IMR-90 (cell line): ENCODE measurements around the gene TGFBRAP1. TPM values are rescaled to one million over a fixed set of nuclear protein-coding genes. Genes with fewer than 3 reads are reported as not detected.

Experiments used
- ATAC-seq: fragments of 200-7000 bp; cut with Tn5 transposase; 2 replicates; pipeline ENCODE4 v1.9.1; 2020; ENCODE audit warnings: low read depth, mild to moderate bottlenecking, moderate library complexity
- BruUV-seq: library from RNA; stranded (reverse); fragments of 400-500 nt; replicated peaks from 2 replicates; lab custom pipeline; 2021; lab: Mats Ljungman, UMichigan
- CTCF ChIA-PET: fragments of 300-600 bp; formaldehyde crosslinking; extraction: SDS; loops from one replicate; lab custom pipeline; 2021; ENCODE audit warnings: antibody characterized with exemption; lab: Yijun Ruan, JAX
- POLR2A ChIA-PET: fragments of 300-600 bp; sonication (Branson Sonifier 250); formaldehyde crosslinking; loops from one replicate; lab custom pipeline; 2022; ENCODE audit warnings: antibody characterized with exemption; ENCODE audit not compliant: unreplicated experiment; lab: Charles Lee
- DNase-seq: peaks from one replicate; pipeline ENCODE4 v3.0.0; 2013
- H2AFZ ChIP-seq: replicated peaks from 2 replicates; pipeline ENCODE3; 2013; ENCODE audit warnings: low read length, mild to moderate bottlenecking; ENCODE audit not compliant: poor library complexity
- H2AK5ac ChIP-seq: 2 replicates; pipeline ENCODE4 v1.6.1; 2013; ENCODE audit warnings: low read depth, low read length, inconsistent platforms
- H2AK9ac ChIP-seq: replicated peaks from 2 replicates; pipeline ENCODE3; 2013; ENCODE audit warnings: mild to moderate bottlenecking, low read depth, low read length, moderate library complexity; ENCODE audit not compliant: poor library complexity
- H2BK120ac ChIP-seq: 2 replicates; pipeline ENCODE4 v1.6.1; 2013; ENCODE audit warnings: low read depth, low read length, inconsistent platforms
- H2BK15ac ChIP-seq: 3 replicates; pipeline ENCODE4 v1.6.1; 2013; ENCODE audit warnings: low read depth, low read length, inconsistent platforms
- H2BK20ac ChIP-seq: 2 replicates; pipeline ENCODE4 v1.6.1; 2013; ENCODE audit warnings: low read depth, mild to moderate bottlenecking, inconsistent platforms, low read length, moderate library complexity
- H2BK5ac ChIP-seq: 2 replicates; pipeline ENCODE4 v1.6.1; 2013; ENCODE audit warnings: mild to moderate bottlenecking, low read depth, low read length, inconsistent platforms; ENCODE audit not compliant: poor library complexity, severe bottlenecking
- H3K14ac ChIP-seq: replicated peaks from 2 replicates; pipeline ENCODE4 v1.6.1; 2013; ENCODE audit warnings: low read depth, low read length, inconsistent platforms
- H3K18ac ChIP-seq: 2 replicates; pipeline ENCODE4 v1.6.1; 2013; ENCODE audit warnings: low read depth, low read length, control low read depth
- H3K23ac ChIP-seq: 2 replicates; pipeline ENCODE4 v1.6.1; 2013; ENCODE audit warnings: low read depth, low read length, inconsistent platforms
- H3K27ac ChIP-seq: 2 replicates; pipeline ENCODE4 v1.5.1; 2013; ENCODE audit warnings: mild to moderate bottlenecking, control low read depth, low read length; ENCODE audit not compliant: insufficient read depth
- H3K27me3 ChIP-seq: 2 replicates; pipeline ENCODE4 v1.6.1; 2013; ENCODE audit warnings: low read length; ENCODE audit not compliant: control insufficient read depth, insufficient read depth
- H3K36me3 ChIP-seq: 2 replicates; pipeline ENCODE4 v1.6.1; 2013; ENCODE audit warnings: low read length, mixed read lengths; ENCODE audit not compliant: control insufficient read depth, insufficient read depth
- H3K4ac ChIP-seq: 2 replicates; pipeline ENCODE4 v1.6.1; 2013; ENCODE audit warnings: low read depth, low read length, inconsistent platforms
- H3K4me1 ChIP-seq: 2 replicates; pipeline ENCODE4 v1.6.1; 2013; ENCODE audit warnings: low read length, mixed read lengths; ENCODE audit not compliant: control insufficient read depth, insufficient read depth
- H3K4me2 ChIP-seq: 2 replicates; pipeline ENCODE4 v1.6.1; 2013; ENCODE audit warnings: low read depth, mild to moderate bottlenecking, control low read depth, low read length, moderate library complexity
- H3K4me3 ChIP-seq: 2 replicates; pipeline ENCODE4 v1.5.1; 2013; ENCODE audit warnings: low read depth, mild to moderate bottlenecking, control low read depth, low read length, moderate library complexity; ENCODE audit not compliant: insufficient read depth
- H3K56ac ChIP-seq: 2 replicates; pipeline ENCODE4 v1.6.1; 2013; ENCODE audit warnings: low read length, inconsistent platforms; ENCODE audit not compliant: insufficient read depth; ENCODE audit errors: extremely low read depth
- H3K79me1 ChIP-seq, 2 experiments: 2 replicates each; pipeline ENCODE4 v1.6.1; 2013; ENCODE audit warnings: low read length in 2 of 2, inconsistent platforms in 1 of 2, low read depth in 1 of 2
- H3K9ac ChIP-seq: 2 replicates; pipeline ENCODE4 v1.6.1; 2013; ENCODE audit warnings: low read depth, low read length, control low read depth
- H3K9me1 ChIP-seq: 2 replicates; pipeline ENCODE4 v1.6.1; 2013; ENCODE audit warnings: low read length, inconsistent platforms; ENCODE audit not compliant: insufficient read depth
- H3K9me3 ChIP-seq: 2 replicates; pipeline ENCODE4 v1.6.1; 2013; ENCODE audit warnings: low read length; ENCODE audit not compliant: control insufficient read depth, insufficient read depth
- H4K20me1 ChIP-seq: 2 replicates; pipeline ENCODE4 v1.6.1; 2013; ENCODE audit warnings: low read length, inconsistent platforms; ENCODE audit not compliant: insufficient read depth
- H4K5ac ChIP-seq: 2 replicates; pipeline ENCODE4 v1.6.1; 2013; ENCODE audit warnings: mild to moderate bottlenecking, low read depth, low read length, control low read depth
- H4K8ac ChIP-seq, 2 experiments: 2 replicates each; pipeline ENCODE4 v1.6.1; 2013; ENCODE audit warnings: low read depth in 2 of 2, low read length in 2 of 2, control low read depth in 1 of 2, inconsistent platforms in 1 of 2
- H4K91ac ChIP-seq: 2 replicates; pipeline ENCODE4 v1.6.1; 2013; ENCODE audit warnings: low read depth, low read length, inconsistent platforms; ENCODE audit not compliant: insufficient read depth
- BHLHE40 ChIP-seq: fragments of 150-350 bp; IDR thresholded peaks from 2 replicates; pipeline ENCODE4 v1.6.1; 2016; ENCODE audit warnings: mild to moderate bottlenecking, low read depth, low read length
- CEBPB ChIP-seq: IDR thresholded peaks from 2 replicates; pipeline ENCODE4 v1.6.1; 2012; ENCODE audit warnings: low read depth, low read length, improper control_type of control experiment
- CHD1 ChIP-seq: IDR thresholded peaks from 2 replicates; pipeline ENCODE4 v1.6.1; 2012; ENCODE audit warnings: low read depth, low read length, improper control_type of control experiment
- MAFK ChIP-seq: IDR thresholded peaks from 2 replicates; pipeline ENCODE4 v1.6.1; 2012; ENCODE audit warnings: low read depth, low read length, improper control_type of control experiment
- MAZ ChIP-seq: IDR thresholded peaks from 2 replicates; pipeline ENCODE4 v1.6.1; 2012; ENCODE audit warnings: low read depth, mild to moderate bottlenecking, low read length, improper control_type of control experiment, moderate library complexity, borderline replicate concordance
- MXI1 ChIP-seq: IDR thresholded peaks from 2 replicates; pipeline ENCODE4 v1.6.1; 2012; ENCODE audit warnings: low read depth, mild to moderate bottlenecking, low read length, moderate library complexity, borderline replicate concordance
- NFE2L2 ChIP-seq: fragments of 150-350 bp; IDR thresholded peaks from 2 replicates; pipeline ENCODE4 v1.6.1; 2016; ENCODE audit warnings: low read depth, mild to moderate bottlenecking, low read length
- POLR2A ChIP-seq: IDR thresholded peaks from 2 replicates; pipeline ENCODE4 v1.6.1; 2012; ENCODE audit warnings: mild to moderate bottlenecking, low read depth, low read length
- RAD21 ChIP-seq: IDR thresholded peaks from 2 replicates; pipeline ENCODE4 v1.6.1; 2012; ENCODE audit warnings: low read length, improper control_type of control experiment
- SMC3 ChIP-seq: fragments of 150-350 bp; IDR thresholded peaks from 2 replicates; pipeline ENCODE4 v1.6.1; 2016; ENCODE audit warnings: low read depth, mild to moderate bottlenecking, antibody characterized with exemption, low read length, moderate library complexity
- WGBS, 2 experiments: methylation state at CpG; one replicate each; pipeline versions ENCODE4 v1.1.5 to v1.1.7; 2013; ENCODE audit warnings: missing lambda C conversion rate in 2 of 2; ENCODE audit not compliant: insufficient read length in 1 of 2; ENCODE audit errors: extremely low coverage in 2 of 2; 5-methylcytosine and 5-hydroxymethylcytosine counted together
- dilution Hi-C: fragments of 300-500 bp; cut with HindIII; formaldehyde crosslinking; loops from one replicate; pipeline ENCODE4 v1.14.3; 2018; ENCODE audit warnings: low sequenced_read_pairs; ENCODE audit not compliant: unreplicated experiment
- in situ Hi-C: fragments of 300-500 bp; cut with MboI; formaldehyde crosslinking; loops from 3 replicates; pipeline ENCODE4 v1.14.3; 2019; ENCODE audit warnings: low sequenced_read_pairs, inconsistent platforms, mixed read lengths
- intact Hi-C: fragments of 100-400 bp; cut with micrococcal nuclease; formaldehyde crosslinking; loops from 2 replicates; pipeline ENCODE4 v1.10.0; 2022
- polyA plus RNA-seq, 3 experiments: library from polyadenylated mRNA; depleted of rRNA; stranded (reverse); fragments of >200 nt; gene quantifications; 2 replicates each; pipeline ENCODE4 v1.2.3, GENCODE V29; 2012; ENCODE audit warnings: low replicate concordance in 1 of 3
- total RNA-seq: library from RNA; depleted of rRNA; stranded (reverse); fragments of >200 nt; gene quantifications from 2 replicates; pipeline ENCODE4 v1.2.3, GENCODE V29; 2012
- TF ChIP-seq, protein P1 (sequence below): conservative IDR thresholded peaks from 2 replicates; pipeline ENCODE4 v1.5.1; 2012; ENCODE audit warnings: mild to moderate bottlenecking, low read depth, low read length, improper control_type of control experiment
- TF ChIP-seq, protein P2 (sequence below): fragments of 150-350 bp; IDR thresholded peaks from 2 replicates; pipeline ENCODE4 v1.6.1; 2017; ENCODE audit warnings: mild to moderate bottlenecking, antibody characterized with exemption, low read length, low read depth
- TF ChIP-seq, protein P3 (sequence below): fragments of 150-350 bp; IDR thresholded peaks from 2 replicates; pipeline ENCODE4 v1.6.1; 2016; ENCODE audit warnings: low read depth, mild to moderate bottlenecking, low read length, moderate library complexity, borderline replicate concordance

The TGFBRAP1 gene
- total and polyA plus RNA-seq, 2 of the 4 experiments (the other 2 are of a cell fraction), result 7.2 to 10.4 TPM

GRCh38 chr2:105369777-105370690, 40.5 kb upstream of the TGFBRAP1 start:
- H3K14ac ChIP-seq, result peak overlapping the region; percentile 65
- peaks cover 83% of the 10 kb centered on the region for H3K36me3 ChIP-seq
- no peak overlapping the region; the same call in 1 of the 2 replicates for H2BK20ac ChIP-seq
- CTCF ChIA-PET, result interaction anchor here (0.8 to 1.5 kb wide), 3 partner anchors 14 to 152 kb away, joined by 4 to 9 read pairs (median 5); no protein-coding TSS in a partner anchor
- H3K9me3 ChIP-seq, result no peaks in the 10 kb centered on the region
- no peak overlapping the region for H3K4me2 ChIP-seq
- H3K4me3 ChIP-seq, result no peak overlapping the region
- no peak overlapping the region for H4K91ac ChIP-seq
- H3K79me1 ChIP-seq, result peaks cover 52 to 90% of the 10 kb centered on the region in 2 experiments
- H3K4me1 ChIP-seq, result peaks cover 31% of the 10 kb centered on the region
- H2BK120ac ChIP-seq, result peak overlapping the region; percentile 38
- peak overlapping the region; percentile 35 for H3K27ac ChIP-seq
- intact Hi-C loops (loop anchor here (1.0 kb wide), 1 partner anchor 151 kb away; no protein-coding TSS in a partner anchor), in situ Hi-C loops (loop anchor here (5.0 kb wide), 1 partner anchor 147 kb away; no protein-coding TSS in a partner anchor), dilution Hi-C loops (no loop called here)
- no peak overlapping the region for H2BK15ac ChIP-seq
- no peak overlapping the region for H3K18ac ChIP-seq
- H3K4ac ChIP-seq, result peak overlapping the region; percentile 48
- peak; percentile 86 for DNase-seq
- peaks cover 64% of the 10 kb centered on the region for H4K20me1 ChIP-seq
- no peak overlapping the region for H4K5ac ChIP-seq
- H2AFZ ChIP-seq, result peak overlapping the region; percentile 79
- no peak overlapping the region for H3K23ac ChIP-seq
- peak overlapping the region in 1 of 2 experiments; percentile 31; a peak in 2 of 4 replicates for H4K8ac ChIP-seq
- H2AK9ac ChIP-seq, result no peak overlapping the region
- BruUV-seq, result no TSS peak
- H3K9me1 ChIP-seq, result peaks cover 21% of the 10 kb centered on the region
- peak overlapping the region; percentile 30; the same call in 1 of the 2 replicates for H2AK5ac ChIP-seq
- POLR2A ChIA-PET, result no interaction called here
- H2BK5ac ChIP-seq, result peak overlapping the region; percentile 53
- no peak overlapping the region for H3K9ac ChIP-seq
- no peak overlapping the region for H3K56ac ChIP-seq
- H3K27me3 ChIP-seq, result no peaks in the 10 kb centered on the region
- peak; percentile 50 for ATAC-seq
- WGBS, 2 experiments, result 42% methylated on average over 10 of the region's 30 CpGs; no CpG with 5 or more reads in 1 of the 2 experiments
- TF ChIP-seq MAFK (no peak), SMC3 (peak; percentile 80), POLR2A (no peak), NFE2L2 (no peak), BHLHE40 (peak; percentile 29; the same call in 1 of the 2 replicates), CEBPB (0 out of 2 replicates have a peak, but pooled peaks have one; percentile 20), RAD21 (peak; percentile 84), MXI1 (peak; percentile 58; the same call in 1 of the 2 replicates), CHD1 (no peak), MAZ (no peak)
- TF ChIP-seq, protein P1, sequence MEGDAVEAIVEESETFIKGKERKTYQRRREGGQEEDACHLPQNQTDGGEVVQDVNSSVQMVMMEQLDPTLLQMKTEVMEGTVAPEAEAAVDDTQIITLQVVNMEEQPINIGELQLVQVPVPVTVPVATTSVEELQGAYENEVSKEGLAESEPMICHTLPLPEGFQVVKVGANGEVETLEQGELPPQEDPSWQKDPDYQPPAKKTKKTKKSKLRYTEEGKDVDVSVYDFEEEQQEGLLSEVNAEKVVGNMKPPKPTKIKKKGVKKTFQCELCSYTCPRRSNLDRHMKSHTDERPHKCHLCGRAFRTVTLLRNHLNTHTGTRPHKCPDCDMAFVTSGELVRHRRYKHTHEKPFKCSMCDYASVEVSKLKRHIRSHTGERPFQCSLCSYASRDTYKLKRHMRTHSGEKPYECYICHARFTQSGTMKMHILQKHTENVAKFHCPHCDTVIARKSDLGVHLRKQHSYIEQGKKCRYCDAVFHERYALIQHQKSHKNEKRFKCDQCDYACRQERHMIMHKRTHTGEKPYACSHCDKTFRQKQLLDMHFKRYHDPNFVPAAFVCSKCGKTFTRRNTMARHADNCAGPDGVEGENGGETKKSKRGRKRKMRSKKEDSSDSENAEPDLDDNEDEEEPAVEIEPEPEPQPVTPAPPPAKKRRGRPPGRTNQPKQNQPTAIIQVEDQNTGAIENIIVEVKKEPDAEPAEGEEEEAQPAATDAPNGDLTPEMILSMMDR, result peak; percentile 76
- TF ChIP-seq, protein P2, sequence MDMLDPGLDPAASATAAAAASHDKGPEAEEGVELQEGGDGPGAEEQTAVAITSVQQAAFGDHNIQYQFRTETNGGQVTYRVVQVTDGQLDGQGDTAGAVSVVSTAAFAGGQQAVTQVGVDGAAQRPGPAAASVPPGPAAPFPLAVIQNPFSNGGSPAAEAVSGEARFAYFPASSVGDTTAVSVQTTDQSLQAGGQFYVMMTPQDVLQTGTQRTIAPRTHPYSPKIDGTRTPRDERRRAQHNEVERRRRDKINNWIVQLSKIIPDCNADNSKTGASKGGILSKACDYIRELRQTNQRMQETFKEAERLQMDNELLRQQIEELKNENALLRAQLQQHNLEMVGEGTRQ, result no peak
- TF ChIP-seq, protein P3, sequence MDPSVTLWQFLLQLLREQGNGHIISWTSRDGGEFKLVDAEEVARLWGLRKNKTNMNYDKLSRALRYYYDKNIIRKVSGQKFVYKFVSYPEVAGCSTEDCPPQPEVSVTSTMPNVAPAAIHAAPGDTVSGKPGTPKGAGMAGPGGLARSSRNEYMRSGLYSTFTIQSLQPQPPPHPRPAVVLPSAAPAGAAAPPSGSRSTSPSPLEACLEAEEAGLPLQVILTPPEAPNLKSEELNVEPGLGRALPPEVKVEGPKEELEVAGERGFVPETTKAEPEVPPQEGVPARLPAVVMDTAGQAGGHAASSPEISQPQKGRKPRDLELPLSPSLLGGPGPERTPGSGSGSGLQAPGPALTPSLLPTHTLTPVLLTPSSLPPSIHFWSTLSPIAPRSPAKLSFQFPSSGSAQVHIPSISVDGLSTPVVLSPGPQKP, result no peak
